ENCODE results near the gene PDLIM1. TPM values are rescaled to one million over a fixed set of nuclear protein-coding genes. Genes with fewer than 3 reads are reported as not detected.
A peak's percentile ranks its signal among the peaks of the same experiment; 100 is the strongest.

Gene PDLIM1
- total and polyA plus RNA-seq, 2 of the 13 experiments (the other 11 are each of a cell fraction or from before 2014, with no cell fraction given): 119 to 123 TPM

GRCh38 chr10:95290461-95291364 is at the start of gene PDLIM1 (continued):
- TF ChIP-seq KIAA2018 (CRISPR knock-in tag; IDR thresholded peaks at IDR 0.05; ENCODE audit: borderline replicate concordance) (no peak), ZBTB2 (CRISPR knock-in tag; IDR thresholded peaks at IDR 0.05; ENCODE audit: low read depth) (no peak), RBM22 (optimal IDR thresholded peaks at IDR 0.05; ENCODE audit: low read length) (no peak), REPIN1 (CRISPR knock-in tag; IDR thresholded peaks at IDR 0.05; ENCODE audit: borderline replicate concordance, low read depth) (peak; percentile 49; the same call in 1 of the 2 replicates), ZSCAN31 (CRISPR knock-in tag; IDR thresholded peaks at IDR 0.05; ENCODE audit: low read depth) (peak; percentile 69; the same call in 1 of the 2 replicates), ZNF670 (CRISPR knock-in tag; IDR thresholded peaks at IDR 0.05; ENCODE audit: borderline replicate concordance) (no peak), GATA4 (IDR thresholded peaks at IDR 0.05; ENCODE audit: borderline replicate concordance, low read depth) (0 out of 2 replicates have a peak, but pooled peaks have one; percentile 25), GABPB1 (CRISPR knock-in tag; IDR thresholded peaks at IDR 0.05) (peak; percentile 73; the same call in 1 of the 2 replicates), DBP (CRISPR knock-in tag; IDR thresholded peaks at IDR 0.05; ENCODE audit: not compliant biosample characterization) (no peak), ZNF841 (CRISPR knock-in tag; IDR thresholded peaks at IDR 0.05; ENCODE audit: borderline replicate concordance) (no peak; the same call in 1 of the 2 replicates), FOXK2 (IDR thresholded peaks at IDR 0.05) (no peak), E2F2 (CRISPR knock-in tag; IDR thresholded peaks at IDR 0.05; ENCODE audit: borderline replicate concordance) (no peak), NAIF1 (CRISPR knock-in tag; IDR thresholded peaks at IDR 0.05; ENCODE audit: borderline replicate concordance) (no peak), ZNF441 (CRISPR knock-in tag; IDR thresholded peaks at IDR 0.05; ENCODE audit: borderline replicate concordance) (0 out of 2 replicates have a peak, but pooled peaks have one; percentile 59), ZSCAN29 (CRISPR knock-in tag; conservative IDR thresholded peaks at IDR 0.05) (peak; percentile 79), RARA (CRISPR knock-in tag; IDR thresholded peaks at IDR 0.05) (no peak)
